H1 (cell line): ENCODE data around the gene WIPF3. TPM values are rescaled to one million over a fixed set of nuclear protein-coding genes. Genes with fewer than 3 reads are reported as not detected.

Experiments
- CHD7 ChIP-seq: fragments of 300-600 bp; sonication (generic); IDR thresholded peaks from 2 replicates; pipeline ENCODE4 v1.7.1; 2012; ENCODE audit warnings: low read length, moderate library complexity, mild to moderate bottlenecking, inconsistent platforms; ENCODE audit not compliant: insufficient replicate concordance
- EGR1 ChIP-seq: IDR thresholded peaks from 2 replicates; pipeline ENCODE4 v1.6.1; 2011; ENCODE audit warnings: low read depth, low read length, borderline replicate concordance
- FOSL1 ChIP-seq: IDR thresholded peaks from 2 replicates; pipeline ENCODE4 v1.6.1; 2011; ENCODE audit warnings: mild to moderate bottlenecking, low read depth, low read length, moderate library complexity; ENCODE audit not compliant: insufficient read depth
- KDM1A ChIP-seq: fragments of 200-600, 300-600 bp; sonication (generic); IDR thresholded peaks from 2 replicates; pipeline ENCODE4 v1.7.1; 2016; ENCODE audit warnings: mild to moderate bottlenecking, low read length, borderline replicate concordance
- KDM4A ChIP-seq: IDR thresholded peaks from one replicate; pipeline ENCODE4 v1.7.1; 2012; ENCODE audit warnings: low read depth, mild to moderate bottlenecking, moderate library complexity, low read length, inconsistent platforms; ENCODE audit not compliant: severe bottlenecking
- RBBP5 ChIP-seq: IDR thresholded peaks from 2 replicates; pipeline ENCODE4 v1.7.1; 2012; ENCODE audit warnings: low read depth, mild to moderate bottlenecking, inconsistent platforms, low read length, moderate library complexity, borderline replicate concordance
- polyA plus RNA-seq, 7 experiments: library from polyadenylated mRNA; depleted of rRNA in 3 of 7; stranded (reverse) in 5 of 7; unstranded in 2 of 7; fragments of >200 nt in 5 of 7; fragments of 200-250 nt in 2 of 7; gene quantifications; 1 replicate in 5 of 7; 2 replicates in 1 of 7; 4 replicates in 1 of 7; pipeline versions ENCODE4 v1.2.1 to v1.2.3, GENCODE V29; 2011 to 2013; ENCODE audit warnings: missing spikeins in 2 of 7, mixed read lengths in 2 of 7
- total RNA-seq: library from RNA; stranded (reverse); fragmentation: NEBNext Ultra II Directional; extraction: Animal tissue kit (Norgen Biotek cat#: 25700); gene quantifications from 2 replicates; pipeline ENCODE4 v1.2.1, GENCODE V29; 2021

WIPF3 gene
- total and polyA plus RNA-seq, 2 of the 8 experiments (the other 6 are each of a cell fraction or from before 2014, with no cell fraction given): 5.0 to 12.1 TPM

- TF ChIP-seq CHD7 (no peak), RBBP5 (no peak), KDM1A (no peak), EGR1 (no peak), FOSL1 (no peak), KDM4A (no peak)
- TF ChIP-seq, all 59 proteins: peak for 0
These were observed 149.6 kb downstream of the WIPF3 start (continued) for GRCh38 chr7:29955799-29956486.
